ENCODE results near the gene TAAR1. TPM values are rescaled to one million over a fixed set of nuclear protein-coding genes. Genes with fewer than 3 reads are reported as not detected.
A peak's percentile ranks its signal among the peaks of the same experiment; 100 is the strongest.
"Not testable (repeated sequence)": the region's sequence is repeated elsewhere in the genome, so short reads cannot be mapped to it uniquely, and the experiment has no call there.

Gene TAAR1
- total and polyA plus RNA-seq, 2 donors (not counting 1 experiment from before 2014, with no cell fraction given), result not detected

- H3K4me1 ChIP-seq (ENCODE audit: control insufficient read depth, extremely low read depth, insufficient read depth, low read length), result no peaks in the 10 kb centered on the region
- no peak overlapping the region for H3K4me2 ChIP-seq (ENCODE audit: extremely low read depth, insufficient read depth, low read length)
- no peak overlapping the region for H3K9ac ChIP-seq (ENCODE audit: insufficient read depth, low read length)
These were observed 24.6 kb upstream of the TAAR1 start for GRCh38 chr6:132683543-132683942.

GRCh38 chr6:132679094-132679493 is 20.1 kb upstream of the TAAR1 start:
- not testable (repeated sequence) for H3K4me2 ChIP-seq (ENCODE audit: extremely low read depth, insufficient read depth, low read length); H4K20me1 ChIP-seq (ENCODE audit: control insufficient read depth, extremely low read depth, insufficient read depth, low read length); H3K4me3 ChIP-seq (replicated peaks in 1 of 4; ENCODE audit: control extremely low read depth in 1 of 4, insufficient read depth in 1 of 4, low read depth in 3 of 4, low read length in 4 of 4); H3K9ac ChIP-seq (ENCODE audit: insufficient read depth, low read length); H3K4me1 ChIP-seq (ENCODE audit: control insufficient read depth, extremely low read depth, insufficient read depth, low read length); H3K79me2 ChIP-seq (ENCODE audit: control insufficient read depth, insufficient read depth, low read length); H2AFZ ChIP-seq (ENCODE audit: low read length); H3K36me3 ChIP-seq (ENCODE audit: control insufficient read depth, insufficient read depth, low read length); H3K9me3 ChIP-seq (ENCODE audit: control insufficient read depth, insufficient read depth, low read depth, low read length); H3K27ac ChIP-seq (ENCODE audit: insufficient read depth, low read length); H3K27me3 ChIP-seq (ENCODE audit: control insufficient read depth, insufficient read depth, low read length)
- DNase-seq (ENCODE audit: low read depth in 2 of 2), result peak in 1 of 2 donors; percentile 50

More at GRCh38 chr6:132683543-132683942, 24.6 kb upstream of the TAAR1 start:
- H3K27me3 ChIP-seq (ENCODE audit: control insufficient read depth, insufficient read depth, low read length), result no peaks in the 10 kb centered on the region
- H3K4me3 ChIP-seq (replicated peaks in 1 of 4; ENCODE audit: control extremely low read depth in 1 of 4, insufficient read depth in 1 of 4, low read depth in 3 of 4, low read length in 4 of 4), result no peak overlapping the region
- no peak for TF ChIP-seq EZH2 (IDR thresholded peaks at IDR 0.05; ENCODE audit: low read length, missing control alignments)
- TF ChIP-seq, protein P1, sequence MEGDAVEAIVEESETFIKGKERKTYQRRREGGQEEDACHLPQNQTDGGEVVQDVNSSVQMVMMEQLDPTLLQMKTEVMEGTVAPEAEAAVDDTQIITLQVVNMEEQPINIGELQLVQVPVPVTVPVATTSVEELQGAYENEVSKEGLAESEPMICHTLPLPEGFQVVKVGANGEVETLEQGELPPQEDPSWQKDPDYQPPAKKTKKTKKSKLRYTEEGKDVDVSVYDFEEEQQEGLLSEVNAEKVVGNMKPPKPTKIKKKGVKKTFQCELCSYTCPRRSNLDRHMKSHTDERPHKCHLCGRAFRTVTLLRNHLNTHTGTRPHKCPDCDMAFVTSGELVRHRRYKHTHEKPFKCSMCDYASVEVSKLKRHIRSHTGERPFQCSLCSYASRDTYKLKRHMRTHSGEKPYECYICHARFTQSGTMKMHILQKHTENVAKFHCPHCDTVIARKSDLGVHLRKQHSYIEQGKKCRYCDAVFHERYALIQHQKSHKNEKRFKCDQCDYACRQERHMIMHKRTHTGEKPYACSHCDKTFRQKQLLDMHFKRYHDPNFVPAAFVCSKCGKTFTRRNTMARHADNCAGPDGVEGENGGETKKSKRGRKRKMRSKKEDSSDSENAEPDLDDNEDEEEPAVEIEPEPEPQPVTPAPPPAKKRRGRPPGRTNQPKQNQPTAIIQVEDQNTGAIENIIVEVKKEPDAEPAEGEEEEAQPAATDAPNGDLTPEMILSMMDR (conservative IDR thresholded peaks at IDR 0.05 in 1 of 2, IDR thresholded peaks at IDR 0.05 in 1 of 2; ENCODE audit: low read depth in 1 of 2, low read length in 2 of 2), result no peak
- H4K20me1 ChIP-seq (ENCODE audit: control insufficient read depth, extremely low read depth, insufficient read depth, low read length), result no peaks in the 10 kb centered on the region
- H3K36me3 ChIP-seq (ENCODE audit: control insufficient read depth, insufficient read depth, low read length), result no peaks in the 10 kb centered on the region
- H3K79me2 ChIP-seq (ENCODE audit: control insufficient read depth, insufficient read depth, low read length), result no peaks in the 10 kb centered on the region
- H2AFZ ChIP-seq (ENCODE audit: low read length), result no peak overlapping the region
- H3K9me3 ChIP-seq (ENCODE audit: control insufficient read depth, insufficient read depth, low read depth, low read length), result no peaks in the 10 kb centered on the region
- peak in 1 of 2 donors; percentile 93 for DNase-seq (ENCODE audit: low read depth in 2 of 2)
- no peak overlapping the region for H3K27ac ChIP-seq (ENCODE audit: insufficient read depth, low read length)

DNA sequence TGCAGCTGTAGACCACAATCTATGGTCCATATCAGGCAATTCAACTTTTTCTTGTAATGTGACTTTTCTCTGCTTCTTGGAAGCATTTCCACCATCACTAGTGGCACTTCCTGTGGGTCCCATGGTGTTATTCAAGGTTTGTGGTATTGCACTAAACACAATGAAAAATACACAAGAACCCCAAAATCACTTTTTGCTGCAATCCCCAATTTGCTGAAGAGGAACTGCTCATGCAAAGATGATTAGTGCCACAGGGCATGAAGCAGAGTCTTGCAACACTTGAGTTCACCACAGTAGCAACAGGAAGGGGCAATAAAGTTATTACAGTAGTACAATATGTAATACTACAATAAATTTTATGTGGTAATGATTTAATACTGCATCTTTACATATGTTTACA is 16.8 kb upstream of the TAAR1 start:
- H2AFZ ChIP-seq (ENCODE audit: low read length), result no peak overlapping the region
- no peak for DNase-seq (ENCODE audit: low read depth in 2 of 2)

More for the DNA sequence above, 16.8 kb upstream of the TAAR1 start:
- Histone ChIP-seq H3K36me3 (ENCODE audit: control insufficient read depth, insufficient read depth, low read length) (no peaks in the 10 kb centered on the region), H3K27me3 (ENCODE audit: control insufficient read depth, insufficient read depth, low read length) (no peaks in the 10 kb centered on the region), H4K20me1 (ENCODE audit: control insufficient read depth, extremely low read depth, insufficient read depth, low read length) (no peaks in the 10 kb centered on the region), H3K4me3 (replicated peaks in 1 of 4; ENCODE audit: control extremely low read depth in 1 of 4, insufficient read depth in 1 of 4, low read depth in 3 of 4, low read length in 4 of 4) (no peak overlapping the region), H3K9me3 (ENCODE audit: control insufficient read depth, insufficient read depth, low read depth, low read length) (no peaks in the 10 kb centered on the region), H3K79me2 (ENCODE audit: control insufficient read depth, insufficient read depth, low read length) (no peaks in the 10 kb centered on the region), H3K4me1 (ENCODE audit: control insufficient read depth, extremely low read depth, insufficient read depth, low read length) (no peaks in the 10 kb centered on the region), H3K9ac (ENCODE audit: insufficient read depth, low read length) (no peak overlapping the region), H3K4me2 (ENCODE audit: extremely low read depth, insufficient read depth, low read length) (no peak overlapping the region), H3K27ac (ENCODE audit: insufficient read depth, low read length) (no peak overlapping the region)
- TF ChIP-seq, protein P1 (conservative IDR thresholded peaks at IDR 0.05 in 1 of 2, IDR thresholded peaks at IDR 0.05 in 1 of 2; ENCODE audit: low read depth in 1 of 2, low read length in 2 of 2), result no peak
- TF ChIP-seq EZH2 (IDR thresholded peaks at IDR 0.05; ENCODE audit: low read length, missing control alignments), result no peak

Data from fibroblast of lung (primary cell).